HG02571 (cell line): ENCODE data around the gene GJA1.

Source experiments
- ATAC-seq: cut with Tn5 transposase; IDR thresholded peaks from one replicate; pipeline ENCODE4 v1.9.1; 2021; ENCODE audit warnings: mild to moderate bottlenecking, moderate library complexity; ENCODE audit not compliant: unreplicated experiment

The GJA1 gene

GRCh38 chr6:121482004-121482693, 46.7 kb downstream of the GJA1 start:
- ATAC-seq: no peak

GRCh38 chr6:121482751-121483150, 47.3 kb downstream of the GJA1 start:
- no peak for ATAC-seq

- ATAC-seq: no peak
Measured at GRCh38 chr6:121485359-121485811, 49.9 kb downstream of the GJA1 start.

GRCh38 chr6:121491576-121491975, 56.1 kb downstream of the GJA1 start:
- ATAC-seq: no peak

- ATAC-seq: no peak
Measured at GRCh38 chr6:121492536-121492935, 57.1 kb downstream of the GJA1 start.

- no peak for ATAC-seq
Measured at GRCh38 chr6:121497970-121498375, 62.5 kb downstream of the GJA1 start.

- ATAC-seq: no peak
Measured at GRCh38 chr6:121498481-121499276, 63.2 kb downstream of the GJA1 start.
